ENCODE measurements around the gene VIM.

The VIM gene

GRCh38 chr10:17233286-17233991 is 5.4 kb downstream of the VIM start:
- DNase-seq (ENCODE audit: low read depth) = no peak
- H3K4me3 ChIP-seq (ENCODE audit: low read depth, low read length) = peak overlapping the region; percentile 86
- TF ChIP-seq CTCF (IDR thresholded peaks at IDR 0.05; ENCODE audit: low read depth, low read length, missing control alignments) = no peak
- in situ Hi-C loops (cut with HindIII; ENCODE audit: low sequenced_read_pairs) = no loop called here

- no peak for DNase-seq (ENCODE audit: low read depth)
- peak overlapping the region; percentile 86 for H3K4me3 ChIP-seq (ENCODE audit: low read depth, low read length)
- no peak for TF ChIP-seq CTCF (IDR thresholded peaks at IDR 0.05; ENCODE audit: low read depth, low read length, missing control alignments)
- in situ Hi-C loops (cut with HindIII; ENCODE audit: low sequenced_read_pairs) = no loop called here
Observed at GRCh38 chr10:17234431-17234945, 6.4 kb downstream of the VIM start.

- DNase-seq (ENCODE audit: low read depth) = no peak
- in situ Hi-C loops (cut with HindIII; ENCODE audit: low sequenced_read_pairs) = no loop called here
Observed at GRCh38 chr10:17235136-17235535, 7.1 kb downstream of the VIM start.

GRCh38 chr10:17236468-17237148 is 8.6 kb downstream of the VIM start:
- in situ Hi-C loops (cut with HindIII; ENCODE audit: low sequenced_read_pairs) = no loop called here
- no peak for TF ChIP-seq CTCF (IDR thresholded peaks at IDR 0.05; ENCODE audit: low read depth, low read length, missing control alignments)
- no peak for DNase-seq (ENCODE audit: low read depth)
- H3K4me3 ChIP-seq (ENCODE audit: low read depth, low read length) = no peak overlapping the region

More at GRCh38 chr10:17235136-17235535, 7.1 kb downstream of the VIM start:
- TF ChIP-seq CTCF (IDR thresholded peaks at IDR 0.05; ENCODE audit: low read depth, low read length, missing control alignments) = peak; percentile 39
- peak overlapping the region; percentile 86 for H3K4me3 ChIP-seq (ENCODE audit: low read depth, low read length)

- no peak overlapping the region for H3K4me3 ChIP-seq (ENCODE audit: low read depth, low read length)
- in situ Hi-C loops (cut with HindIII; ENCODE audit: low sequenced_read_pairs) = no loop called here
- TF ChIP-seq CTCF (IDR thresholded peaks at IDR 0.05; ENCODE audit: low read depth, low read length, missing control alignments) = no peak
- no peak for DNase-seq (ENCODE audit: low read depth)
Observed at GRCh38 chr10:17237149-17237527, 9.1 kb downstream of the VIM start.

- no peak for TF ChIP-seq CTCF (IDR thresholded peaks at IDR 0.05; ENCODE audit: low read depth, low read length, missing control alignments)
- in situ Hi-C loops (cut with HindIII; ENCODE audit: low sequenced_read_pairs) = no loop called here
- no peak for DNase-seq (ENCODE audit: low read depth)
- no peak overlapping the region for H3K4me3 ChIP-seq (ENCODE audit: low read depth, low read length)
Observed at GRCh38 chr10:17237915-17238444, 9.9 kb downstream of the VIM start.

Measured in astrocyte of the cerebellum (primary cell).